HCT116 (cell line): ENCODE measurements around the gene DRAP1. TPM values are rescaled to one million over a fixed set of nuclear protein-coding genes. Genes with fewer than 3 reads are reported as not detected.

Source experiments
- ATAC-seq: fragments of 200-7000 bp; cut with Tn5 transposase; 2 replicates; pipeline ENCODE4 v1.9.1; 2020; ENCODE audit warnings: mild to moderate bottlenecking, moderate library complexity
- BruUV-seq: library from RNA; stranded (reverse); fragments of 400-500 nt; replicated peaks from 2 replicates; lab custom pipeline; 2021; lab: Mats Ljungman, UMichigan
- CTCF ChIA-PET: fragments of 300-600 bp; sonication (Branson Sonifier 250); formaldehyde crosslinking; loops from one replicate; lab custom pipeline; 2021; ENCODE audit warnings: antibody characterized with exemption; lab: Charles Lee
- POLR2A ChIA-PET: fragments of 300-600, 350-600 bp; sonication (Branson Sonifier 250); formaldehyde crosslinking; loops from one replicate; lab custom pipeline; 2021; ENCODE audit warnings: antibody characterized with exemption; lab: Charles Lee
- RAD21 ChIA-PET, 2 experiments: fragments of 300-600 bp; sonication (Branson Sonifier 250); formaldehyde crosslinking; loops; one replicate each; lab custom pipeline; 2023; ENCODE audit warnings: low total read pairs in 2 of 2; ENCODE audit not compliant: uncharacterized antibody in 2 of 2, unreplicated experiment in 2 of 2, low non-redundant PET in 1 of 2; lab: Charles Lee
- DNase-seq: peaks from one replicate; pipeline ENCODE4 v3.0.0-alpha.2; 2010; ENCODE audit warnings: low read depth, low spot score
- H2AFZ ChIP-seq: fragments of 200-600 bp; shearing (Covaris generic), sonication (generic); 2 replicates; pipeline ENCODE4 v1.6.1; 2017; ENCODE audit warnings: low read depth, mixed run types, mixed read lengths, antibody characterized with exemption, low read length; ENCODE audit not compliant: poor library complexity, severe bottlenecking
- H3K27ac ChIP-seq: 2 replicates; pipeline ENCODE4 v1.5.1; 2012; ENCODE audit warnings: low read depth, low read length
- H3K27me3 ChIP-seq: fragments of 200-600 bp; sonication (generic); 2 replicates; pipeline ENCODE4 v1.6.1; 2016; ENCODE audit warnings: mixed run types, low read length, mixed read lengths; ENCODE audit not compliant: insufficient read depth
- H3K36me3 ChIP-seq, 2 experiments: fragments of 200-500 bp in 1 of 2; fragments of 200-600 bp in 1 of 2; sonication (Bioruptor generic) in 1 of 2; sonication (generic) in 1 of 2; 2 replicates each; pipeline versions ENCODE4 v1.5.1 to v1.6.1; 2014 to 2016; ENCODE audit warnings: low read length in 2 of 2, inconsistent platforms in 1 of 2, mixed read lengths in 1 of 2, mixed run types in 1 of 2; ENCODE audit not compliant: insufficient read depth in 2 of 2, control insufficient read depth in 1 of 2
- H3K4me1 ChIP-seq, 2 experiments: fragments of 200-600 bp in 1 of 2; sonication (generic) in 1 of 2; 2 replicates each; pipeline versions ENCODE4 v1.5.1 to v1.6.1; 2012 to 2017; ENCODE audit warnings: low read length in 2 of 2, inconsistent platforms in 1 of 2, mild to moderate bottlenecking in 1 of 2, mixed read lengths in 1 of 2, mixed run types in 1 of 2, moderate library complexity in 1 of 2; ENCODE audit not compliant: insufficient read depth in 2 of 2, control insufficient read depth in 1 of 2
- H3K4me2 ChIP-seq: fragments of 200-600 bp; sonication (generic); 2 replicates; pipeline ENCODE4 v1.6.1; 2017; ENCODE audit warnings: mixed run types, low read length, mixed read lengths
- H3K4me3 ChIP-seq, 2 experiments: fragments of 200-600 bp in 1 of 2; sonication (generic) in 1 of 2; replicated peaks in 1 of 2; 2 replicates each; pipeline ENCODE4 v1.5.1; 2011 to 2016; ENCODE audit warnings: low read length in 2 of 2, control low read depth in 1 of 2, low read depth in 1 of 2, mild to moderate bottlenecking in 1 of 2, mixed read lengths in 1 of 2, mixed run types in 1 of 2
- H3K79me2 ChIP-seq: fragments of 200-600 bp; sonication (generic); 2 replicates; pipeline ENCODE4 v1.6.1; 2017; ENCODE audit warnings: mild to moderate bottlenecking, mixed run types, low read length, moderate library complexity, mixed read lengths; ENCODE audit not compliant: insufficient read depth
- H3K9ac ChIP-seq: fragments of 200-600 bp; sonication (generic); 2 replicates; pipeline ENCODE4 v1.6.1; 2016; ENCODE audit warnings: low read length, mixed read lengths
- H3K9me2 ChIP-seq: fragments of 200-600 bp; sonication (generic), shearing (Covaris generic); 2 replicates; pipeline ENCODE4 v1.6.1; 2017; ENCODE audit warnings: mixed run types, mild to moderate bottlenecking, moderate library complexity; ENCODE audit not compliant: insufficient read depth
- H3K9me3 ChIP-seq, 2 experiments: fragments of 200-500 bp in 1 of 2; fragments of 200-600 bp in 1 of 2; sonication (Bioruptor generic) in 1 of 2; sonication (generic) in 1 of 2; 2 replicates each; pipeline ENCODE4 v1.6.1; 2014 to 2017; ENCODE audit warnings: low read length in 2 of 2, mixed read lengths in 2 of 2, inconsistent platforms in 1 of 2, low read depth in 1 of 2, mild to moderate bottlenecking in 1 of 2, mixed run types in 1 of 2, moderate library complexity in 1 of 2; ENCODE audit not compliant: control insufficient read depth in 1 of 2, insufficient read depth in 1 of 2
- H4K20me1 ChIP-seq: fragments of 200-600 bp; sonication (generic), shearing (Covaris generic); 2 replicates; pipeline ENCODE4 v1.6.1; 2017; ENCODE audit warnings: mixed run types, mild to moderate bottlenecking, moderate library complexity; ENCODE audit not compliant: insufficient read depth
- CEBPB ChIP-seq: IDR thresholded peaks from 2 replicates; pipeline ENCODE4 v1.6.1; 2012; ENCODE audit warnings: low read depth
- EGR1 ChIP-seq: IDR thresholded peaks from 2 replicates; pipeline ENCODE4 v1.6.1; 2012; ENCODE audit warnings: low read depth
- JUND ChIP-seq: IDR thresholded peaks from 2 replicates; pipeline ENCODE4 v1.6.1; 2012
- POLR2A ChIP-seq: IDR thresholded peaks from 2 replicates; pipeline ENCODE4 v1.7.0; 2011; ENCODE audit warnings: borderline replicate concordance; ENCODE audit not compliant: insufficient read depth, insufficient read length; ENCODE audit errors: extremely low read depth
- RAD21 ChIP-seq: IDR thresholded peaks from 2 replicates; pipeline ENCODE4 v1.6.1; 2012; ENCODE audit warnings: low read depth, mild to moderate bottlenecking
- SP1 ChIP-seq: IDR thresholded peaks from 2 replicates; pipeline ENCODE4 v1.6.1; 2012; ENCODE audit warnings: low read depth
- SRF ChIP-seq: IDR thresholded peaks from 2 replicates; pipeline ENCODE4 v1.6.1; 2012; ENCODE audit warnings: low read depth
- TCF7L2 ChIP-seq: IDR thresholded peaks from 2 replicates; pipeline ENCODE4 v1.7.0; 2011; ENCODE audit warnings: borderline replicate concordance, inconsistent platforms; ENCODE audit not compliant: insufficient read depth, insufficient read length; ENCODE audit errors: extremely low read depth
- ZFX ChIP-seq: fragments of 450-650 bp; IDR thresholded peaks from 2 replicates; pipeline ENCODE4 v1.6.1; 2017
- ZNF274 ChIP-seq: fragments of 200-500 bp; sonication (Bioruptor generic); IDR thresholded peaks from 2 replicates; pipeline ENCODE4 v1.6.1; 2014; ENCODE audit warnings: mild to moderate bottlenecking, low read depth, low read length, inconsistent platforms
- intact Hi-C: fragments of 100-400 bp; cut with micrococcal nuclease; formaldehyde crosslinking; loops from 2 replicates; pipeline ENCODE4 v1.10.0; 2022
- total RNA-seq: library from RNA; stranded (reverse); gene quantifications from one replicate; pipeline ENCODE4 v1.2.1, GENCODE V29; 2021; ENCODE audit not compliant: unreplicated experiment
- TF ChIP-seq, protein P1 (sequence below), 3 experiments: fragments of 200-600 bp in 1 of 3; sonication (generic) in 1 of 3; IDR thresholded peaks in 2 of 3; conservative IDR thresholded peaks in 1 of 3; 2 replicates each; pipeline ENCODE4 v1.5.1; 2012 to 2017; ENCODE audit warnings: low read depth in 2 of 3, low read length in 2 of 3, antibody characterized with exemption in 1 of 3, borderline replicate concordance in 1 of 3, control low read depth in 1 of 3, mild to moderate bottlenecking in 1 of 3, mixed read lengths in 1 of 3, mixed run types in 1 of 3, moderate library complexity in 1 of 3; ENCODE audit not compliant: insufficient read depth in 1 of 3
- TF ChIP-seq, protein P2 (sequence below): IDR thresholded peaks from 2 replicates; pipeline ENCODE4 v1.6.1; 2012
- TF ChIP-seq, protein P3 (sequence below): IDR thresholded peaks from 2 replicates; pipeline ENCODE4 v1.6.1; 2011; ENCODE audit warnings: mild to moderate bottlenecking, low read length, moderate library complexity; ENCODE audit not compliant: insufficient replicate concordance; ENCODE audit errors: extremely low read depth
- TF ChIP-seq, protein P4 (sequence below): IDR thresholded peaks from 2 replicates; pipeline ENCODE4 v1.6.1; 2012

DRAP1 gene
- total RNA-seq, 1 experiment from 2014 or later, result 158 TPM

DNA sequence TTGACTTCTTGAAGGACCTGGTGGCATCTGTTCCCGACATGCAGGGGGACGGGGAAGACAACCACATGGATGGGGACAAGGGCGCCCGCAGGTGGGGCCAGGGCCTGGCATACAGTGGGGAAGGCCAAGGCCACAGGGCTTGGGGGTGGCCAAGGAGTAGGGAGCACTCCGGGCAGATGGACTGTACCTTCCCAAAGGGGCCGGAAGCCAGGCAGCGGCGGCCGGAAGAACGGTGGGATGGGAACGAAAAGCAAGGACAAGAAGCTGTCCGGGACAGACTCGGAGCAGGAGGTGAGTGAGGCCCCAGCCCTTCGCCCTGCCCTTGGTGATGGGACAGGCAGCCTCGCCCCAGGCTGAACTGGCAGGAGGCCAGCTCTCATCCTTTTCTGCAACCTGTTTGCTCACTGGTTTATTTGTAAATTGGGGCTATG lies 1.2 kb downstream of the DRAP1 start:
- Histone ChIP-seq H3K9me2 (no peaks in the 10 kb centered on the region), H2AFZ (no peak overlapping the region), H3K27me3 (no peaks in the 10 kb centered on the region), H4K20me1 (no peaks in the 10 kb centered on the region), H3K9ac (peak overlapping the region; percentile 80), H3K36me3 (peaks cover 5 to 27% of the 10 kb centered on the region in 2 experiments; a peak in 3 of 4 replicates), H3K27ac (peak overlapping the region; percentile 71), H3K4me2 (peak overlapping the region; percentile 96), H3K9me3 (no peaks in the 10 kb centered on the region), H3K4me3 (peak overlapping the region; percentile 74 to 94), H3K79me2 (peaks cover 44% of the 10 kb centered on the region), H3K4me1 (peaks cover 29 to 41% of the 10 kb centered on the region in 2 experiments)
- ATAC-seq, result no peak
- RAD21 ChIA-PET, result no interaction called here
- intact Hi-C loops, result no loop called here
- POLR2A ChIA-PET, result no interaction called here
- BruUV-seq, result no TSS peak
- no peak for TF ChIP-seq POLR2A
- TF ChIP-seq, protein P1, sequence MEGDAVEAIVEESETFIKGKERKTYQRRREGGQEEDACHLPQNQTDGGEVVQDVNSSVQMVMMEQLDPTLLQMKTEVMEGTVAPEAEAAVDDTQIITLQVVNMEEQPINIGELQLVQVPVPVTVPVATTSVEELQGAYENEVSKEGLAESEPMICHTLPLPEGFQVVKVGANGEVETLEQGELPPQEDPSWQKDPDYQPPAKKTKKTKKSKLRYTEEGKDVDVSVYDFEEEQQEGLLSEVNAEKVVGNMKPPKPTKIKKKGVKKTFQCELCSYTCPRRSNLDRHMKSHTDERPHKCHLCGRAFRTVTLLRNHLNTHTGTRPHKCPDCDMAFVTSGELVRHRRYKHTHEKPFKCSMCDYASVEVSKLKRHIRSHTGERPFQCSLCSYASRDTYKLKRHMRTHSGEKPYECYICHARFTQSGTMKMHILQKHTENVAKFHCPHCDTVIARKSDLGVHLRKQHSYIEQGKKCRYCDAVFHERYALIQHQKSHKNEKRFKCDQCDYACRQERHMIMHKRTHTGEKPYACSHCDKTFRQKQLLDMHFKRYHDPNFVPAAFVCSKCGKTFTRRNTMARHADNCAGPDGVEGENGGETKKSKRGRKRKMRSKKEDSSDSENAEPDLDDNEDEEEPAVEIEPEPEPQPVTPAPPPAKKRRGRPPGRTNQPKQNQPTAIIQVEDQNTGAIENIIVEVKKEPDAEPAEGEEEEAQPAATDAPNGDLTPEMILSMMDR (IDR thresholded peaks at IDR 0.05 in 2 of 3, conservative IDR thresholded peaks at IDR 0.05 in 1 of 3; ENCODE audit: borderline replicate concordance in 1 of 3, insufficient read depth in 1 of 3, low read depth in 2 of 3, low read length in 2 of 3), result no peak
- TF ChIP-seq SP1, result no peak
- TF ChIP-seq, protein P2, sequence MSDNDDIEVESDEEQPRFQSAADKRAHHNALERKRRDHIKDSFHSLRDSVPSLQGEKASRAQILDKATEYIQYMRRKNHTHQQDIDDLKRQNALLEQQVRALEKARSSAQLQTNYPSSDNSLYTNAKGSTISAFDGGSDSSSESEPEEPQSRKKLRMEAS, result no peak
- no peak for TF ChIP-seq ZFX
- no peak for TF ChIP-seq RAD21
- TF ChIP-seq SRF, result no peak
- no peak for TF ChIP-seq ZNF274
- no peak for TF ChIP-seq EGR1
- no peak for TF ChIP-seq TCF7L2
- no peak for TF ChIP-seq JUND
- TF ChIP-seq, protein P3, sequence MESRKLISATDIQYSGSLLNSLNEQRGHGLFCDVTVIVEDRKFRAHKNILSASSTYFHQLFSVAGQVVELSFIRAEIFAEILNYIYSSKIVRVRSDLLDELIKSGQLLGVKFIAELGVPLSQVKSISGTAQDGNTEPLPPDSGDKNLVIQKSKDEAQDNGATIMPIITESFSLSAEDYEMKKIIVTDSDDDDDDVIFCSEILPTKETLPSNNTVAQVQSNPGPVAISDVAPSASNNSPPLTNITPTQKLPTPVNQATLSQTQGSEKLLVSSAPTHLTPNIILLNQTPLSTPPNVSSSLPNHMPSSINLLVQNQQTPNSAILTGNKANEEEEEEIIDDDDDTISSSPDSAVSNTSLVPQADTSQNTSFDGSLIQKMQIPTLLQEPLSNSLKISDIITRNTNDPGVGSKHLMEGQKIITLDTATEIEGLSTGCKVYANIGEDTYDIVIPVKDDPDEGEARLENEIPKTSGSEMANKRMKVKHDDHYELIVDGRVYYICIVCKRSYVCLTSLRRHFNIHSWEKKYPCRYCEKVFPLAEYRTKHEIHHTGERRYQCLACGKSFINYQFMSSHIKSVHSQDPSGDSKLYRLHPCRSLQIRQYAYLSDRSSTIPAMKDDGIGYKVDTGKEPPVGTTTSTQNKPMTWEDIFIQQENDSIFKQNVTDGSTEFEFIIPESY, result no peak
- no peak for TF ChIP-seq CEBPB
- TF ChIP-seq, protein P4, sequence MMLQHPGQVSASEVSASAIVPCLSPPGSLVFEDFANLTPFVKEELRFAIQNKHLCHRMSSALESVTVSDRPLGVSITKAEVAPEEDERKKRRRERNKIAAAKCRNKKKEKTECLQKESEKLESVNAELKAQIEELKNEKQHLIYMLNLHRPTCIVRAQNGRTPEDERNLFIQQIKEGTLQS, result no peak
- CTCF ChIA-PET, result interaction anchor here (1.2 kb wide), 1 partner anchor 32 kb away, joined by 4 read pairs; the partner anchor contains the start of gene FIBP
- DNase-seq, result no peak
